B cell (primary cell): Measurements from ENCODE around the gene CXorf65. TPM values are rescaled to one million over a fixed set of nuclear protein-coding genes. Genes with fewer than 3 reads are reported as not detected.
A peak's percentile ranks its signal among the peaks of the same experiment; 100 is the strongest.

Source experiments
- ATAC-seq: fragments of 200-7000 bp; cut with Tn5 transposase; one replicate; pipeline ENCODE4 v1.10.0; 2021; ENCODE audit warnings: low read depth, mild to moderate bottlenecking, moderate number of reproducible peaks, moderate library complexity
- CTCF ChIA-PET: fragments of 350-600 bp; sonication (Branson Sonifier 250); formaldehyde crosslinking; loops from one replicate; lab custom pipeline; 2021; ENCODE audit warnings: antibody characterized with exemption, inconsistent platforms; lab: Charles Lee
- POLR2A ChIA-PET: fragments of 350-600 bp; sonication (Branson Sonifier 250); formaldehyde crosslinking; loops from one replicate; lab custom pipeline; 2021; ENCODE audit warnings: antibody characterized with exemption; lab: Charles Lee
- DNase-seq: peaks from one replicate; pipeline ENCODE4 v3.0.0; 2013
- H2AFZ ChIP-seq: 2 replicates; pipeline ENCODE4 v1.6.1; 2012; ENCODE audit warnings: mild to moderate bottlenecking, low read depth, low read length; ENCODE audit not compliant: insufficient read depth, poor library complexity, severe bottlenecking
- H3K27ac ChIP-seq, 2 donors: 1 replicate in 1 of 2; 2 replicates in 1 of 2; pipeline ENCODE4 v1.5.1; 2012 to 2013; ENCODE audit warnings: low read length in 2 of 2, mild to moderate bottlenecking in 2 of 2, moderate library complexity in 1 of 2
- H3K27me3 ChIP-seq, 4 experiments: fragments of 200-600 bp in 1 of 4; sonication (generic) in 1 of 4; replicated peaks in 1 of 4; 1 replicate in 2 of 4; 2 replicates in 2 of 4; pipeline versions ENCODE4 v1.6.1 to v1.7.0; 2013 to 2016; ENCODE audit warnings: low read length in 3 of 4, mild to moderate bottlenecking in 2 of 4, mixed read lengths in 1 of 4, moderate library complexity in 1 of 4; ENCODE audit not compliant: insufficient read depth in 4 of 4, control insufficient read depth in 3 of 4; ENCODE audit errors: control extremely low read depth in 1 of 4
- H3K36me3 ChIP-seq, 2 experiments: replicated peaks in 1 of 2; 1 replicate in 1 of 2; 2 replicates in 1 of 2; pipeline versions ENCODE4 v1.6.1 to v1.7.1; 2013; ENCODE audit warnings: low read length in 1 of 2; ENCODE audit not compliant: insufficient read depth in 2 of 2, control insufficient read depth in 1 of 2; ENCODE audit errors: control extremely low read depth in 1 of 2, extremely low read depth in 1 of 2
- H3K4me1 ChIP-seq, 2 donors: fragments of 200-600 bp in 1 of 2; sonication (generic) in 1 of 2; 1 replicate in 1 of 2; 2 replicates in 1 of 2; pipeline versions ENCODE4 v1.5.1 to v1.6.1; 2013 to 2017; ENCODE audit warnings: low read length in 2 of 2; ENCODE audit not compliant: control insufficient read depth in 2 of 2, insufficient read depth in 2 of 2
- H3K4me2 ChIP-seq: replicated peaks from 2 replicates; pipeline ENCODE3; 2012; ENCODE audit warnings: mild to moderate bottlenecking, low read depth, low read length; ENCODE audit not compliant: poor library complexity, severe bottlenecking
- H3K4me3 ChIP-seq, 5 experiments: fragments of 200-600 bp in 1 of 5; sonication (generic) in 1 of 5; 1 replicate in 3 of 5; 2 replicates in 2 of 5; pipeline versions ENCODE4 v1.5.1 to v1.7.0; 2011 to 2016; ENCODE audit warnings: low read length in 4 of 5, mild to moderate bottlenecking in 4 of 5, low read depth in 2 of 5, control low read depth in 1 of 5, moderate library complexity in 1 of 5; ENCODE audit not compliant: insufficient read depth in 1 of 5; ENCODE audit errors: control extremely low read depth in 1 of 5, extremely low read depth in 1 of 5
- H3K79me2 ChIP-seq: fragments of 200-600 bp; sonication (generic); one replicate; pipeline ENCODE4 v1.6.0; 2016; ENCODE audit warnings: low read length; ENCODE audit not compliant: control insufficient read depth, insufficient read depth
- H3K9ac ChIP-seq: fragments of 200-600 bp; sonication (generic); 2 replicates; pipeline ENCODE4 v1.6.1; 2017; ENCODE audit warnings: mild to moderate bottlenecking, low read length, moderate library complexity
- H3K9me3 ChIP-seq, 3 donors: one replicate each; pipeline versions ENCODE4 v1.6.1 to v1.7.1; 2013; ENCODE audit warnings: low read length in 2 of 3; ENCODE audit not compliant: control insufficient read depth in 2 of 3, insufficient read depth in 1 of 3; ENCODE audit errors: control extremely low read depth in 1 of 3
- H4K20me1 ChIP-seq: 2 replicates; pipeline ENCODE4 v1.6.0; 2012; ENCODE audit warnings: mild to moderate bottlenecking, low read length; ENCODE audit not compliant: insufficient read depth, control insufficient read depth, poor library complexity, severe bottlenecking
- H3K27ac Mint-ChIP-seq: one replicate; pipeline ENCODE4 v1.8.0; 2021; ENCODE audit warnings: mixed read lengths
- H3K27me3 Mint-ChIP-seq: one replicate; pipeline ENCODE4 v1.8.0; 2021; ENCODE audit warnings: mixed read lengths
- H3K4me1 Mint-ChIP-seq: one replicate; pipeline ENCODE4 v1.8.0; 2021; ENCODE audit warnings: mixed read lengths
- H3K4me3 Mint-ChIP-seq: one replicate; pipeline ENCODE4 v1.8.0; 2021; ENCODE audit warnings: mixed read lengths
- H3K9me3 Mint-ChIP-seq: one replicate; pipeline ENCODE4 v1.8.0; 2022; ENCODE audit warnings: mixed read lengths; ENCODE audit not compliant: insufficient read depth
- CTCF ChIP-seq: fragments of 200-600 bp; IDR thresholded peaks from one replicate; pipeline ENCODE4 v1.8.0; 2022; ENCODE audit warnings: antibody characterized with exemption, mild to moderate bottlenecking
- EZH2 ChIP-seq: IDR thresholded peaks from 2 replicates; pipeline ENCODE4 v1.6.1; 2012; ENCODE audit warnings: borderline replicate concordance, low read depth, mild to moderate bottlenecking, moderate library complexity, low read length; ENCODE audit not compliant: insufficient read depth, poor library complexity, severe bottlenecking
- WGBS: methylation state at CpG from one replicate; pipeline ENCODE4 v1.1.5; 2013; ENCODE audit warnings: missing lambda C conversion rate; ENCODE audit not compliant: insufficient coverage; 5-methylcytosine and 5-hydroxymethylcytosine counted together
- intact Hi-C: fragments of 100-400 bp; cut with micrococcal nuclease; formaldehyde crosslinking; loops from one replicate; pipeline ENCODE4 v1.10.0; 2022
- polyA plus RNA-seq: library from polyadenylated mRNA; depleted of rRNA; stranded (reverse); fragments of >200 nt; gene quantifications from 2 replicates; pipeline ENCODE4 v1.2.3, GENCODE V29; 2012
- total RNA-seq, 2 donors: library from RNA; stranded (reverse); fragments of 120-200 nt in 1 of 2; gene quantifications; 1 replicate in 1 of 2; 2 replicates in 1 of 2; pipeline versions ENCODE4 v1.2.3 to v1.2.4, GENCODE V29; 2013 to 2022

The CXorf65 gene
- total and polyA plus RNA-seq, 2 donors (not counting 1 experiment from before 2014, with no cell fraction given), result 25.6 to 49.6 TPM

DNA sequence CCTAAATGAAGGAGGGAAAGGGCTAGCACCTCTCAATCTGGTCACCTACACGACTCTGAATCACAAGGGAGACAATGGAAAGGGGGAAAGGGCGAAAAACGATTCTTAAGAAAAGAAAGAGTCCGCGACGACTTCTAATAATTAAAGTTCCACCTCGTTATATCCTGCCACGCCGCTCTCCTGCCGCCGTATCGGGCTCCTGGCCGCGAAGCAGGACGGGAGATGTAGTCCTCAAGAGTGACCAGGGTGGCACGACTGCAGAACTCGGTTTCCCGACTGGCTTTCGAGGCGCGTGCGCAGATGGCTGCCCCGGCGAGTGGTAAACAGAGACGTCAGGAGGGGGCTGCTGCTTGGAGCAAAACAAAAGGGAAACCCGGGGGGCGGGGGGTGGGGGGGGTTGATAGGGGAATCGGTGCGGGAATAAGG lies 11.0 kb downstream of the CXorf65 start, which contains the start of gene FOXO4:
TSS of gene FOXO4 (plus strand) at position 297 of the 426 bp plus-strand sequence. CDS start 678 bp downstream, outside the sequence.
- H3K4me2 ChIP-seq, result peak within 1 kb of the TSS; percentile 74
- H3K4me3 ChIP-seq, result peak within 1 kb of the TSS; percentile 49 to 73 (median 61)
- no peaks in the 10 kb centered on the region for H3K9me3 ChIP-seq
- ChIA-PET CTCF (interaction anchor here (0.9 to 2.8 kb wide), 5 partner anchors 9 to 35 kb away, joined by 3 to 33 read pairs (median 4); partner anchors contain the start of genes IL2RG and MED12), POLR2A (interaction anchor here (0.9 to 1.0 kb wide), 2 partner anchors 16 to 34 kb away, joined by 3 to 9 read pairs; partner anchors contain the start of gene IL2RG)
- H3K4me1 ChIP-seq, result peaks cover 13 to 28% of the 10 kb centered on the region in 2 donors
- peak; percentile 87 for DNase-seq
- no peaks in the 10 kb centered on the region for H4K20me1 ChIP-seq
- 0% methylated on average over 9 of the region's 29 CpGs for WGBS
- H3K27me3 Mint-ChIP-seq, result no peaks in the 10 kb centered on the region
- peak within 1 kb of the TSS; percentile 43 to 61 for H3K27ac ChIP-seq
- peak within 1 kb of the TSS; percentile 57 for H3K9ac ChIP-seq
- no peak for TF ChIP-seq EZH2
- no peak for TF ChIP-seq CTCF
- peaks cover 26% of the 10 kb centered on the region for H3K4me1 Mint-ChIP-seq
- H3K27me3 ChIP-seq, result no peaks in the 10 kb centered on the region
- peak within 1 kb of the TSS; percentile 98 for H3K4me3 Mint-ChIP-seq
- no peaks in the 10 kb centered on the region for H3K9me3 Mint-ChIP-seq
- H3K79me2 ChIP-seq, result peaks cover 13% of the 10 kb centered on the region
- no peaks in the 10 kb centered on the region for H3K36me3 ChIP-seq
- peak; percentile 85 for ATAC-seq
- intact Hi-C loops, result loop anchor here (1.0 to 10.0 kb wide), 2 partner anchors 27 to 159 kb away; partner anchors contain the start of genes SNX12 and ZMYM3
- H3K27ac Mint-ChIP-seq, result peak within 1 kb of the TSS; percentile 99
- peak within 1 kb of the TSS; percentile 88 for H2AFZ ChIP-seq

GRCh38 chrX:71095033-71095432 lies 11.5 kb downstream of the CXorf65 start:
- Histone ChIP-seq H3K4me1 (peaks cover 13 to 28% of the 10 kb centered on the region in 2 donors), H2AFZ (peak overlapping the region; percentile 88), H4K20me1 (no peaks in the 10 kb centered on the region), H3K27ac (peak overlapping the region in 1 of 2 donors; percentile 61), H3K27me3 (no peaks in the 10 kb centered on the region), H3K36me3 (no peaks in the 10 kb centered on the region), H3K9me3 (no peaks in the 10 kb centered on the region), H3K4me3 (peak overlapping the region; percentile 49 to 73 (median 61)), H3K79me2 (peaks cover 13% of the 10 kb centered on the region), H3K4me2 (peak overlapping the region; percentile 74), H3K9ac (peak overlapping the region; percentile 57)
- H3K27me3 Mint-ChIP-seq, result no peaks in the 10 kb centered on the region
- H3K27ac Mint-ChIP-seq, result peak overlapping the region; percentile 87
- TF ChIP-seq CTCF (no peak), EZH2 (no peak)
- ChIA-PET CTCF (interaction anchor here (1.4 kb wide), 1 partner anchor 35 kb away, joined by 4 read pairs; no protein-coding TSS in a partner anchor), POLR2A (no interaction called here)
- peaks cover 26% of the 10 kb centered on the region for H3K4me1 Mint-ChIP-seq
- no peak for ATAC-seq
- 29% methylated on average over 3 of the region's 6 CpGs for WGBS
- no peak for DNase-seq
- intact Hi-C loops, result loop anchor here (1.0 to 10.0 kb wide), 2 partner anchors 27 to 160 kb away; partner anchors contain the start of genes SNX12 and ZMYM3
- H3K4me3 Mint-ChIP-seq, result peak overlapping the region; percentile 98
- no peaks in the 10 kb centered on the region for H3K9me3 Mint-ChIP-seq
